ENCODE results near the gene ZEB2. TPM values are rescaled to one million over a fixed set of nuclear protein-coding genes. Genes with fewer than 3 reads are reported as not detected.

ZEB2 gene
- polyA plus RNA-seq, 1 donor from 2014 or later: 2.2 TPM

- Histone ChIP-seq H3K4me3 (ENCODE audit: low read length) (no peak overlapping the region), H3K4me2 (ENCODE audit: low read length) (no peak overlapping the region), H3K9me2 (ENCODE audit: insufficient read depth, low read length) (no peaks in the 10 kb centered on the region), H3K27me3 (ENCODE audit: insufficient read depth, low read depth, low read length) (no peaks in the 10 kb centered on the region), H3F3A (ENCODE audit: insufficient read depth, low read length, poor library complexity, severe bottlenecking) (no peaks in the 10 kb centered on the region), H3K9ac (ENCODE audit: low read length) (no peak overlapping the region), H3K9me3 (ENCODE audit: low read length) (no peaks in the 10 kb centered on the region), H3K27ac (ENCODE audit: low read length) (no peak overlapping the region), H3K79me2 (replicated peaks; ENCODE audit: insufficient read depth, low read length) (no peaks in the 10 kb centered on the region), H2AFZ (ENCODE audit: low read depth, low read length) (no peak overlapping the region), H4K20me1 (ENCODE audit: insufficient read depth) (no peaks in the 10 kb centered on the region), H3K36me3 (ENCODE audit: insufficient read depth, low read length) (no peaks in the 10 kb centered on the region)
- TF ChIP-seq, protein P1, sequence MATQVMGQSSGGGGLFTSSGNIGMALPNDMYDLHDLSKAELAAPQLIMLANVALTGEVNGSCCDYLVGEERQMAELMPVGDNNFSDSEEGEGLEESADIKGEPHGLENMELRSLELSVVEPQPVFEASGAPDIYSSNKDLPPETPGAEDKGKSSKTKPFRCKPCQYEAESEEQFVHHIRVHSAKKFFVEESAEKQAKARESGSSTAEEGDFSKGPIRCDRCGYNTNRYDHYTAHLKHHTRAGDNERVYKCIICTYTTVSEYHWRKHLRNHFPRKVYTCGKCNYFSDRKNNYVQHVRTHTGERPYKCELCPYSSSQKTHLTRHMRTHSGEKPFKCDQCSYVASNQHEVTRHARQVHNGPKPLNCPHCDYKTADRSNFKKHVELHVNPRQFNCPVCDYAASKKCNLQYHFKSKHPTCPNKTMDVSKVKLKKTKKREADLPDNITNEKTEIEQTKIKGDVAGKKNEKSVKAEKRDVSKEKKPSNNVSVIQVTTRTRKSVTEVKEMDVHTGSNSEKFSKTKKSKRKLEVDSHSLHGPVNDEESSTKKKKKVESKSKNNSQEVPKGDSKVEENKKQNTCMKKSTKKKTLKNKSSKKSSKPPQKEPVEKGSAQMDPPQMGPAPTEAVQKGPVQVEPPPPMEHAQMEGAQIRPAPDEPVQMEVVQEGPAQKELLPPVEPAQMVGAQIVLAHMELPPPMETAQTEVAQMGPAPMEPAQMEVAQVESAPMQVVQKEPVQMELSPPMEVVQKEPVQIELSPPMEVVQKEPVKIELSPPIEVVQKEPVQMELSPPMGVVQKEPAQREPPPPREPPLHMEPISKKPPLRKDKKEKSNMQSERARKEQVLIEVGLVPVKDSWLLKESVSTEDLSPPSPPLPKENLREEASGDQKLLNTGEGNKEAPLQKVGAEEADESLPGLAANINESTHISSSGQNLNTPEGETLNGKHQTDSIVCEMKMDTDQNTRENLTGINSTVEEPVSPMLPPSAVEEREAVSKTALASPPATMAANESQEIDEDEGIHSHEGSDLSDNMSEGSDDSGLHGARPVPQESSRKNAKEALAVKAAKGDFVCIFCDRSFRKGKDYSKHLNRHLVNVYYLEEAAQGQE (IDR thresholded peaks at IDR 0.05; ENCODE audit: borderline replicate concordance): no peak
- TF ChIP-seq POLR2AphosphoS5 (IDR thresholded peaks at IDR 0.05): no peak
- TF ChIP-seq CTCF (IDR thresholded peaks at IDR 0.05; ENCODE audit: poor library complexity, severe bottlenecking): no peak
- TF ChIP-seq EP300 (conservative IDR thresholded peaks at IDR 0.05; ENCODE audit: poor library complexity, severe bottlenecking): no peak
- TF ChIP-seq TAF1 (IDR thresholded peaks at IDR 0.05; ENCODE audit: low read depth): no peak
- no peak for TF ChIP-seq MXI1 (conservative IDR thresholded peaks at IDR 0.05; ENCODE audit: poor library complexity, severe bottlenecking)
- no peak for TF ChIP-seq SMC3 (conservative IDR thresholded peaks at IDR 0.05; ENCODE audit: poor library complexity)
- no peak for TF ChIP-seq RAD21 (conservative IDR thresholded peaks at IDR 0.05)
- TF ChIP-seq EZH2 (IDR thresholded peaks at IDR 0.05; ENCODE audit: borderline replicate concordance, insufficient read depth, low read length, poor library complexity, severe bottlenecking): no peak
Measured at GRCh38 chr2:144479138-144479537, 40.8 kb downstream of the ZEB2 start.

DNA sequence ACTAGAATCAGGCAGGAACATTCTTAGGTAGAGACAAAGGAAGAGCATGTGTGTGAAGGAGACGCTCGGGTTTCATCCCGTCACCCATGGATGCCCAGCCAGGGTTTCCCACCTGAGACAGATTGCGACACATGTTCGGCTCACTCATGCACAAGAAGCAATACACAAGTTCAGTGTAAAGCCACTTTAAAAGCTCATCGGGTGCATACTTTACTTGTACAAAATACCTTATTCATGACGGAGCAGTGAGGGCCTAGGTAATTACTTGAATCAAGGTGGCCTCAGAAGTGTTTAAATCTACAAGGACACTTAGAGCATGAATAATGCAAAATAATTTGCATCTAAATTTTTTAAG lies 42.0 kb downstream of the ZEB2 start:
- H3K9ac ChIP-seq (ENCODE audit: low read length): no peak overlapping the region
- H3K4me2 ChIP-seq (ENCODE audit: low read length): no peak overlapping the region
- H4K20me1 ChIP-seq (ENCODE audit: insufficient read depth): no peaks in the 10 kb centered on the region
- no peaks in the 10 kb centered on the region for H3K27me3 ChIP-seq (ENCODE audit: insufficient read depth, low read depth, low read length)
- no peak for TF ChIP-seq SMC3 (conservative IDR thresholded peaks at IDR 0.05; ENCODE audit: poor library complexity)
- no peak for TF ChIP-seq EZH2 (IDR thresholded peaks at IDR 0.05; ENCODE audit: borderline replicate concordance, insufficient read depth, low read length, poor library complexity, severe bottlenecking)
- TF ChIP-seq POLR2AphosphoS5 (IDR thresholded peaks at IDR 0.05): no peak
- no peak for TF ChIP-seq EP300 (conservative IDR thresholded peaks at IDR 0.05; ENCODE audit: poor library complexity, severe bottlenecking)
- no peak for TF ChIP-seq MXI1 (conservative IDR thresholded peaks at IDR 0.05; ENCODE audit: poor library complexity, severe bottlenecking)
- TF ChIP-seq TAF1 (IDR thresholded peaks at IDR 0.05; ENCODE audit: low read depth): no peak
- H3K79me2 ChIP-seq (replicated peaks; ENCODE audit: insufficient read depth, low read length): no peaks in the 10 kb centered on the region
- no peak overlapping the region for H3K27ac ChIP-seq (ENCODE audit: low read length)
- no peaks in the 10 kb centered on the region for H3K9me3 ChIP-seq (ENCODE audit: low read length)
- H3K36me3 ChIP-seq (ENCODE audit: insufficient read depth, low read length): no peaks in the 10 kb centered on the region
- H3K4me3 ChIP-seq (ENCODE audit: low read length): no peak overlapping the region
- no peaks in the 10 kb centered on the region for H3K9me2 ChIP-seq (ENCODE audit: insufficient read depth, low read length)
- H3F3A ChIP-seq (ENCODE audit: insufficient read depth, low read length, poor library complexity, severe bottlenecking): no peaks in the 10 kb centered on the region
- no peak overlapping the region for H2AFZ ChIP-seq (ENCODE audit: low read depth, low read length)
